PC-3 (cell line): ENCODE measurements around the gene DERA.

Source experiments
- CTCF ChIP-seq: fragments of 300-600 bp; sonication (generic); conservative IDR thresholded peaks from 2 replicates; pipeline ENCODE4 v1.5.1; 2017; ENCODE audit warnings: antibody characterized with exemption, low read depth, mild to moderate bottlenecking, low read length
- EZH2 ChIP-seq: fragments of 300-600 bp; sonication (generic); IDR thresholded peaks from one replicate; pipeline ENCODE4 v1.6.1; 2017; ENCODE audit warnings: antibody characterized with exemption, mild to moderate bottlenecking, low read length; ENCODE audit not compliant: unreplicated experiment
- EZH2phosphoT487 ChIP-seq: fragments of 300-600 bp; sonication (generic); IDR thresholded peaks from 2 replicates; pipeline ENCODE4 v1.6.1; 2018; ENCODE audit warnings: mild to moderate bottlenecking, antibody characterized with exemption, low read length, borderline replicate concordance

GRCh38 chr12:15861404-15861803 is 49.7 kb upstream of the DERA start:
- TF ChIP-seq CTCF (no peak), EZH2phosphoT487 (no peak), EZH2 (no peak)
